ENCODE data around the gene FMO2.

The FMO2 gene

GRCh38 chr1:171185091-171185490 is at the start of gene FMO2:
Gene FMO2 (plus strand): TSS chr1:171185300. CDS start chr1:171185714, 414 bp downstream.
- no peak for TF ChIP-seq ZNF274 (IDR thresholded peaks at IDR 0.05; ENCODE audit: low read depth, low read length)
- H3K4me3 ChIP-seq (ENCODE audit: low read length) = no peak within 1 kb of the TSS

- no peak overlapping the region for H3K4me3 ChIP-seq (ENCODE audit: low read length)
- TF ChIP-seq ZNF274 (IDR thresholded peaks at IDR 0.05; ENCODE audit: low read depth, low read length) = no peak
These were observed 47.5 kb upstream of the FMO2 start for GRCh38 chr1:171137580-171137979.

- H3K4me3 ChIP-seq (ENCODE audit: low read length) = no peak overlapping the region
- no peak for TF ChIP-seq ZNF274 (IDR thresholded peaks at IDR 0.05; ENCODE audit: low read depth, low read length)
These were observed 46.1 kb upstream of the FMO2 start for GRCh38 chr1:171138980-171139379.

- TF ChIP-seq ZNF274 (IDR thresholded peaks at IDR 0.05; ENCODE audit: low read depth, low read length) = no peak
- H3K4me3 ChIP-seq (ENCODE audit: low read length) = no peak overlapping the region
These were observed 45.2 kb upstream of the FMO2 start for GRCh38 chr1:171139890-171140289.

- H3K4me3 ChIP-seq (ENCODE audit: low read length) = no peak overlapping the region
- no peak for TF ChIP-seq ZNF274 (IDR thresholded peaks at IDR 0.05; ENCODE audit: low read depth, low read length)
These were observed 44.7 kb upstream of the FMO2 start for GRCh38 chr1:171140401-171140800.

GRCh38 chr1:171140956-171141687 is 44.0 kb upstream of the FMO2 start:
- H3K4me3 ChIP-seq (ENCODE audit: low read length) = no peak overlapping the region
- TF ChIP-seq ZNF274 (IDR thresholded peaks at IDR 0.05; ENCODE audit: low read depth, low read length) = no peak

GRCh38 chr1:171141688-171142415 is 43.2 kb upstream of the FMO2 start:
- H3K4me3 ChIP-seq (ENCODE audit: low read length) = no peak overlapping the region
- TF ChIP-seq ZNF274 (IDR thresholded peaks at IDR 0.05; ENCODE audit: low read depth, low read length) = no peak

GRCh38 chr1:171142416-171143385 is 42.4 kb upstream of the FMO2 start:
- H3K4me3 ChIP-seq (ENCODE audit: low read length) = no peak overlapping the region
- TF ChIP-seq ZNF274 (IDR thresholded peaks at IDR 0.05; ENCODE audit: low read depth, low read length) = no peak

- no peak overlapping the region for H3K4me3 ChIP-seq (ENCODE audit: low read length)
- no peak for TF ChIP-seq ZNF274 (IDR thresholded peaks at IDR 0.05; ENCODE audit: low read depth, low read length)
These were observed 34.9 kb upstream of the FMO2 start for GRCh38 chr1:171150156-171150555.

- H3K4me3 ChIP-seq (ENCODE audit: low read length) = no peak overlapping the region
- TF ChIP-seq ZNF274 (IDR thresholded peaks at IDR 0.05; ENCODE audit: low read depth, low read length) = no peak
These were observed 32.6 kb upstream of the FMO2 start for GRCh38 chr1:171152549-171152948.

- H3K4me3 ChIP-seq (ENCODE audit: low read length) = no peak overlapping the region
- TF ChIP-seq ZNF274 (IDR thresholded peaks at IDR 0.05; ENCODE audit: low read depth, low read length) = no peak
These were observed 29.6 kb upstream of the FMO2 start for GRCh38 chr1:171155484-171155883.

- TF ChIP-seq ZNF274 (IDR thresholded peaks at IDR 0.05; ENCODE audit: low read depth, low read length) = no peak
- no peak overlapping the region for H3K4me3 ChIP-seq (ENCODE audit: low read length)
These were observed 27.0 kb upstream of the FMO2 start for GRCh38 chr1:171158096-171158495.

GRCh38 chr1:171158551-171158950 is 26.5 kb upstream of the FMO2 start:
- H3K4me3 ChIP-seq (ENCODE audit: low read length) = no peak overlapping the region
- no peak for TF ChIP-seq ZNF274 (IDR thresholded peaks at IDR 0.05; ENCODE audit: low read depth, low read length)

- no peak overlapping the region for H3K4me3 ChIP-seq (ENCODE audit: low read length)
- TF ChIP-seq ZNF274 (IDR thresholded peaks at IDR 0.05; ENCODE audit: low read depth, low read length) = no peak
These were observed 26.0 kb upstream of the FMO2 start for GRCh38 chr1:171159148-171159547.
